Epithelial cell of esophagus (primary cell): Measurements from ENCODE around the gene KRTAP10-12.

Experiments used
- DNase-seq: peaks from one replicate; pipeline ENCODE4 v3.0.0; 2010; ENCODE audit warnings: low read depth
- H3K4me3 ChIP-seq: 2 replicates; pipeline ENCODE4 v1.5.1; 2011; ENCODE audit warnings: mild to moderate bottlenecking, low read length, control low read depth
- CTCF ChIP-seq: IDR thresholded peaks from 2 replicates; pipeline ENCODE4 v1.5.1; 2011; ENCODE audit warnings: low read depth, mild to moderate bottlenecking, low read length, control low read depth, inconsistent platforms; ENCODE audit not compliant: insufficient read depth; ENCODE audit errors: missing control alignments

KRTAP10-12 gene

GRCh38 chr21:44653123-44653522 is 43.8 kb upstream of the KRTAP10-12 start:
- DNase-seq: no peak
- no peak for TF ChIP-seq CTCF
- no peak overlapping the region for H3K4me3 ChIP-seq

GRCh38 chr21:44653656-44654575 is 43.1 kb upstream of the KRTAP10-12 start:
- no peak overlapping the region for H3K4me3 ChIP-seq
- no peak for TF ChIP-seq CTCF
- no peak for DNase-seq

- no peak for DNase-seq
- no peak for TF ChIP-seq CTCF
- H3K4me3 ChIP-seq: no peak within 1 kb of the TSS
Measured at GRCh38 chr21:44654576-44655175, 42.3 kb upstream of the KRTAP10-12 start, which contains the start of gene KRTAP12-4. Gene KRTAP12-4, minus strand, starts transcription at chr21:44654659. Its CDS starts 45 bp downstream, at chr21:44654614.

GRCh38 chr21:44656868-44657267 is 40.1 kb upstream of the KRTAP10-12 start:
- no peak overlapping the region for H3K4me3 ChIP-seq
- DNase-seq: no peak
- no peak for TF ChIP-seq CTCF

- no peak for TF ChIP-seq CTCF
- no peak for DNase-seq
- H3K4me3 ChIP-seq: no peak within 1 kb of the TSS
Measured at GRCh38 chr21:44657635-44658540, 39.1 kb upstream of the KRTAP10-12 start, which contains the start of gene KRTAP12-3. Gene KRTAP12-3, plus strand, starts transcription at chr21:44657932. Its CDS starts 48 bp downstream, at chr21:44657980.

GRCh38 chr21:44658541-44658910 is 38.4 kb upstream of the KRTAP10-12 start:
- TF ChIP-seq CTCF: no peak
- no peak for DNase-seq
- no peak overlapping the region for H3K4me3 ChIP-seq
